A549 (cell line): ENCODE measurements around the gene RASGEF1C. TPM values are rescaled to one million over a fixed set of nuclear protein-coding genes. Genes with fewer than 3 reads are reported as not detected.

Experiments used
- ATAC-seq, 2 experiments: fragments of 200-7000 bp in 1 of 2; fragments of >200 bp in 1 of 2; cut with Nextera tagmentation in 1 of 2; cut with Tn5 transposase in 1 of 2; 3 replicates each; pipeline versions ENCODE4 v1.8.0 to v1.9.1; 2018 to 2020; ENCODE audit warnings: mild to moderate bottlenecking in 1 of 2, moderate library complexity in 1 of 2
- CTCF ChIA-PET: fragments of 300-600 bp; sonication (Branson Sonifier 250); formaldehyde crosslinking; extraction: SDS; loops from one replicate; lab custom pipeline; 2021; ENCODE audit warnings: antibody characterized with exemption, inconsistent platforms; lab: Yijun Ruan, JAX
- POLR2A ChIA-PET: fragments of 350-600 bp; formaldehyde crosslinking; extraction: SDS; loops from one replicate; lab custom pipeline; 2021; ENCODE audit warnings: antibody characterized with exemption, inconsistent platforms; lab: Yijun Ruan, JAX
- DNase-seq, 2 experiments: peaks; one replicate each; pipeline versions ENCODE4 v3.0.0 to v3.0.0-alpha.2; 2011 to 2016; ENCODE audit warnings: low read depth in 1 of 2, low spot score in 1 of 2
- FAIRE-seq: peaks from 2 replicates; lab custom pipeline; 2011; peaks lifted over from hg19 to GRCh38; lab: Jason Lieb, UNC
- H3K27ac ChIP-seq, 2 experiments: fragments of >200 bp; sonication (Bioruptor Twin); formaldehyde crosslinking; 3 replicates each; pipeline ENCODE4 v1.5.1; 2016 to 2017
- H3K4me1 ChIP-seq: fragments of >200 bp; sonication (Bioruptor Twin); formaldehyde crosslinking; 3 replicates; pipeline ENCODE4 v1.6.1; 2016
- H3K4me2 ChIP-seq: fragments of >200 bp; sonication (Bioruptor Twin); formaldehyde crosslinking; 3 replicates; pipeline ENCODE4 v1.6.1; 2016
- H3K4me3 ChIP-seq: fragments of >200 bp; sonication (Bioruptor Twin); formaldehyde crosslinking; 3 replicates; pipeline ENCODE4 v1.5.1; 2016
- H3K9me3 ChIP-seq: fragments of >200 bp; sonication (Bioruptor Twin); formaldehyde crosslinking; 3 replicates; pipeline ENCODE4 v1.6.1; 2016
- CBX8 ChIP-seq: fragments of 200-600 bp; sonication (generic); IDR thresholded peaks from 2 replicates; pipeline ENCODE4 v1.6.1; 2016
- CHD2 ChIP-seq: fragments of 150-350 bp; IDR thresholded peaks from 2 replicates; pipeline ENCODE4 v1.6.1; 2014; ENCODE audit warnings: low read length; ENCODE audit not compliant: partially characterized antibody
- CHD4 ChIP-seq: fragments of 200-600 bp; sonication (generic); IDR thresholded peaks from 2 replicates; pipeline ENCODE4 v1.6.1; 2016; ENCODE audit warnings: antibody characterized with exemption, mild to moderate bottlenecking, borderline replicate concordance
- EHF ChIP-seq: fragments of 250-450 bp; sonication (Bioruptor Pico); IDR thresholded peaks from 2 replicates; pipeline ENCODE4 v1.5.0; 2020; ENCODE audit warnings: mild to moderate bottlenecking
- EHMT2 ChIP-seq: fragments of 200-600 bp; sonication (generic); IDR thresholded peaks from 2 replicates; pipeline ENCODE4 v1.6.1; 2016; ENCODE audit warnings: antibody characterized with exemption, low read depth, mild to moderate bottlenecking, moderate library complexity
- EP300 ChIP-seq, 2 experiments: fragments of >200 bp; sonication (Bioruptor Twin); formaldehyde crosslinking; IDR thresholded peaks; 2 replicates in 1 of 2; 3 replicates in 1 of 2; pipeline ENCODE4 v1.6.1; 2016 to 2017
- FOSB ChIP-seq: fragments of 250-450 bp; sonication (Bioruptor Pico); IDR thresholded peaks from 2 replicates; pipeline ENCODE4 v1.5.0; 2020; ENCODE audit warnings: mild to moderate bottlenecking, moderate library complexity
- HDAC2 ChIP-seq: fragments of 200-600 bp; sonication (generic); IDR thresholded peaks from 2 replicates; pipeline ENCODE4 v1.6.1; 2016
- HEYL ChIP-seq: fragments of 250-450 bp; sonication (Bioruptor Pico); IDR thresholded peaks from 2 replicates; pipeline ENCODE4 v1.8.0; 2021; ENCODE audit warnings: mild to moderate bottlenecking, moderate library complexity
- MAZ ChIP-seq: fragments of 150-350 bp; IDR thresholded peaks from 2 replicates; pipeline ENCODE4 v1.6.1; 2014; ENCODE audit warnings: antibody characterized with exemption, low read depth, low read length, borderline replicate concordance
- NPAS2 ChIP-seq: fragments of 250-450 bp; sonication (Bioruptor Pico); IDR thresholded peaks from 2 replicates; pipeline ENCODE4 v1.8.0; 2022; ENCODE audit warnings: mild to moderate bottlenecking, moderate library complexity, borderline replicate concordance
- NR3C1 ChIP-seq: fragments of >200 bp; sonication (Bioruptor Twin); formaldehyde crosslinking; IDR thresholded peaks from 3 replicates; pipeline ENCODE4 v1.6.1; 2017
- PHF8 ChIP-seq: fragments of 200-600 bp; sonication (generic); IDR thresholded peaks from 2 replicates; pipeline ENCODE4 v1.6.1; 2016; ENCODE audit warnings: low read depth, mild to moderate bottlenecking, antibody characterized with exemption, moderate library complexity, borderline replicate concordance
- RAD21 ChIP-seq, 2 experiments: fragments of >200 bp in 1 of 2; sonication (Bioruptor Twin) in 1 of 2; formaldehyde crosslinking in 1 of 2; IDR thresholded peaks in 1 of 2; conservative IDR thresholded peaks in 1 of 2; 2 replicates in 1 of 2; 3 replicates in 1 of 2; pipeline ENCODE4 v1.6.1; 2012 to 2018; ENCODE audit warnings: inconsistent platforms in 1 of 2
- RCOR1 ChIP-seq: fragments of 150-350 bp; IDR thresholded peaks from 2 replicates; pipeline ENCODE4 v1.6.1; 2014; ENCODE audit warnings: antibody characterized with exemption, low read length, low read depth
- ZC3H11A ChIP-seq: fragments of 450-650 bp; IDR thresholded peaks from 2 replicates; pipeline ENCODE4 v1.6.1; 2014; ENCODE audit warnings: antibody characterized with exemption, mild to moderate bottlenecking
- ZNF302 ChIP-seq: fragments of 250-450 bp; sonication (Bioruptor Pico); IDR thresholded peaks from 2 replicates; pipeline ENCODE4 v1.9.0; 2021; ENCODE audit warnings: inconsistent platforms, mild to moderate bottlenecking, moderate library complexity
- ZSCAN20 ChIP-seq: fragments of 250-450 bp; sonication (Bioruptor Pico); IDR thresholded peaks from 2 replicates; pipeline ENCODE4 v1.8.0; 2022; ENCODE audit warnings: mild to moderate bottlenecking, moderate library complexity
- WGBS: methylation state at CpG from one replicate; pipeline ENCODE4 v1.1.6; 2017; ENCODE audit errors: missing lambda C conversion rate; 5-methylcytosine and 5-hydroxymethylcytosine counted together
- polyA plus RNA-seq, 4 experiments: library from polyadenylated mRNA; depleted of rRNA in 3 of 4; stranded (reverse); fragments of >200 nt; fragmentation: RNase III in 1 of 4; extraction: RNeasy Plus Mini Kit Qiagen cat#74134 plus additional on column Dnase treatment in 1 of 4; gene quantifications; 2 replicates in 3 of 4; 3 replicates in 1 of 4; pipeline ENCODE4 v1.2.3, GENCODE V29; 2011 to 2017
- TF ChIP-seq, protein P1 (sequence below): fragments of >200 bp; sonication (Bioruptor Twin); formaldehyde crosslinking; IDR thresholded peaks from 2 replicates; pipeline ENCODE4 v1.6.1; 2016
- TF ChIP-seq, protein P2 (sequence below): fragments of 150-350 bp; IDR thresholded peaks from 2 replicates; pipeline ENCODE4 v1.6.1; 2014; ENCODE audit warnings: low read depth, mild to moderate bottlenecking, low read length
- TF ChIP-seq, protein P3 (sequence below): IDR thresholded peaks from 2 replicates; pipeline ENCODE4 v1.6.1; 2012
- TF ChIP-seq, protein P4 (sequence below): fragments of 250-450 bp; sonication (Bioruptor Pico); IDR thresholded peaks from 2 replicates; pipeline ENCODE4 v1.5.0; 2020; ENCODE audit warnings: low read depth, mild to moderate bottlenecking, moderate library complexity

RASGEF1C gene
- polyA plus RNA-seq, 2 of the 4 experiments (the other 2 are of a cell fraction): 0.12 TPM; not detected in 1

DNA sequence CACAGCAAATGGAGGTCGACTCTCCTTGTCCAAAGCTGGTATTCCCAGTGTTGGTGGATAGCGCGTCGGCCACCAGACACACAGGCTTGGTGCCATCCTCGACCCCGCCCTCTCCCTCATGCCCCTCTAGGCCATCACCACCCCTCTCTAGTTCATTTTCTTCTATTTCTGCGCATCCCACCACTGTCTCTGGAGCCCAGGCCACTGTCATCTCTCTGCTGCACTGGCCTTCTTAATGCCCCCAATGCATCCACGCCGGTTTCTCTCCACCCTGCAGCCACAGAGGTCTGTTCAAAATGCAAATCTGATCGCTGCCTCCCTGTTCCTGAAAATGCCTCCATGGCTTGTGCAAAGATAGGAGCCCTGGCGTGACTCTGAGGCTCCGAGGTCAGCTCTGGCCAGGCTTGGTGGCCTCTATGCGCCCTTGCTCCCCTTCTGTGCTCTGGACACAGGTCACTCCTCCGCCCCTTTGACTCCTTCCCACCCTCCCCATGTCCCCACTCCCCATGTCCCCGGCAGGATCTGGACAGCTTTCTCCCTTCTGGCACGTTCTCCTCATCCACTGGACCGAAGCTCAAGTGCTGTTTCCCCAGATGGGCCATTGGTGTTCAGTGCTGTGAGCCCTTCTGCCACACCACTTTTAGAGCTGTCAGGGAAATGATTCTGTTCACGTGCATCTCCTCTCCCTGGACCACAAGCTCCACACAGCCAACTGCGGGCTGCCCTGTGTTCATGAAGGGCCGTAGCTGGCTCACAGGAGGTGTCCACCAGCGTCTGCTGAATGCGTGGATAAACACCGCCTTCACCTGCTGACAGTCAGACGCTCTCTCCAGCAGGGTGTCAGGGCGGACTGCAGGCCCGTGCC lies 77.9 kb downstream of the RASGEF1C start:
- ATAC-seq: no peak
- H3K4me3 ChIP-seq: no peak overlapping the region
- CTCF ChIA-PET: interaction anchor here (0.6 to 3.2 kb wide), 5 partner anchors 14 to 488 kb away, joined by 3 to 17 read pairs (median 5); partner anchors contain the start of gene RASGEF1C
- H3K4me1 ChIP-seq: peaks cover 8% of the 10 kb centered on the region; the same call in 1 of the 3 replicates
- H3K9me3 ChIP-seq: no peaks in the 10 kb centered on the region
- no peak for DNase-seq
- H3K27ac ChIP-seq: no peak overlapping the region
- POLR2A ChIA-PET: interaction anchor here (0.5 kb wide), 1 partner anchor 525 kb away, joined by 5 read pairs; no protein-coding TSS in a partner anchor
- H3K4me2 ChIP-seq: no peak overlapping the region
- TF ChIP-seq EP300 (IDR thresholded peaks at IDR 0.05) (no peak), CHD2 (no peak), ZSCAN20 (CRISPR knock-in tag) (no peak), NR3C1 (no peak), HEYL (CRISPR knock-in tag) (no peak), EHMT2 (no peak), ZNF302 (CRISPR knock-in tag) (no peak), RAD21 (conservative IDR thresholded peaks at IDR 0.05 in 1 of 2, IDR thresholded peaks at IDR 0.05 in 1 of 2) (no peak), CHD4 (no peak)
- TF ChIP-seq, protein P1, sequence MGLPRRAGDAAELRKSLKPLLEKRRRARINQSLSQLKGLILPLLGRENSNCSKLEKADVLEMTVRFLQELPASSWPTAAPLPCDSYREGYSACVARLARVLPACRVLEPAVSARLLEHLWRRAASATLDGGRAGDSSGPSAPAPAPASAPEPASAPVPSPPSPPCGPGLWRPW: no peak
- WGBS: 68% methylated on average over 25 of the region's 26 CpGs
- FAIRE-seq: no peak

DNA sequence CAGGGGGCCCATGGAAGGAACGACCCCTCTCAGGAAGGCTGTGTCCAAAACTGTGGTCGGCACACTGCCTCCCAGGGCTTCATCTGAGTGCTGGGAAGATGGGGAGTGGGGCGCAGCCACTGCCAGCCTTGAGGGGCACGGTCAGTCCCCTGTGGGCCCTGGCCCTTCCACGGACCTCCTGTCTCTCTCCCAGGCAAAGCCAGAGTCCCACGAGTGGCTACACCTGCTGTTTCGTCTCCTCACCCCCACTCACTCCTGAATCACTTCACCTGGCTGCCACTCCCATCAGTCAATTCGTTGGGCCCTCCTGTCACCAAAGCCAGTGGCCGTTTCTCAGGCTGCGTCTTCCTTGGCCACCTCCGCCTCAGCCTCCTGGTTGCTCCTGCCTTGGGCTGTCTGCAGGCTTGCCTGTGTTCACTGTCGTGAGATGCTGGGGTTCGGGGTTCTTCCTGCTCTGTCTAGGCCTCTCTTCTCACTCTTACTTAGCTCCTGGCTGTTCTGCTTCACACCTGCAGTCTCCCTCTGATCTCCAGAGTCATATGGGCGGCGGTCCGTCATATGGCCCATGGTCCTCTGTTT lies 78.6 kb downstream of the RASGEF1C start:
- CTCF ChIA-PET: interaction anchor here (1.0 to 2.6 kb wide), 2 partner anchors 14 to 198 kb away, joined by 3 to 6 read pairs; no protein-coding TSS in a partner anchor
- POLR2A ChIA-PET: no interaction called here
- TF ChIP-seq EP300 (IDR thresholded peaks at IDR 0.05): no peak
- no peak for TF ChIP-seq PHF8
- TF ChIP-seq CBX8: no peak
- no peak for TF ChIP-seq ZC3H11A
- TF ChIP-seq, protein P2, sequence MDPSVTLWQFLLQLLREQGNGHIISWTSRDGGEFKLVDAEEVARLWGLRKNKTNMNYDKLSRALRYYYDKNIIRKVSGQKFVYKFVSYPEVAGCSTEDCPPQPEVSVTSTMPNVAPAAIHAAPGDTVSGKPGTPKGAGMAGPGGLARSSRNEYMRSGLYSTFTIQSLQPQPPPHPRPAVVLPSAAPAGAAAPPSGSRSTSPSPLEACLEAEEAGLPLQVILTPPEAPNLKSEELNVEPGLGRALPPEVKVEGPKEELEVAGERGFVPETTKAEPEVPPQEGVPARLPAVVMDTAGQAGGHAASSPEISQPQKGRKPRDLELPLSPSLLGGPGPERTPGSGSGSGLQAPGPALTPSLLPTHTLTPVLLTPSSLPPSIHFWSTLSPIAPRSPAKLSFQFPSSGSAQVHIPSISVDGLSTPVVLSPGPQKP: no peak
- no peak for TF ChIP-seq MAZ
- TF ChIP-seq, protein P3, sequence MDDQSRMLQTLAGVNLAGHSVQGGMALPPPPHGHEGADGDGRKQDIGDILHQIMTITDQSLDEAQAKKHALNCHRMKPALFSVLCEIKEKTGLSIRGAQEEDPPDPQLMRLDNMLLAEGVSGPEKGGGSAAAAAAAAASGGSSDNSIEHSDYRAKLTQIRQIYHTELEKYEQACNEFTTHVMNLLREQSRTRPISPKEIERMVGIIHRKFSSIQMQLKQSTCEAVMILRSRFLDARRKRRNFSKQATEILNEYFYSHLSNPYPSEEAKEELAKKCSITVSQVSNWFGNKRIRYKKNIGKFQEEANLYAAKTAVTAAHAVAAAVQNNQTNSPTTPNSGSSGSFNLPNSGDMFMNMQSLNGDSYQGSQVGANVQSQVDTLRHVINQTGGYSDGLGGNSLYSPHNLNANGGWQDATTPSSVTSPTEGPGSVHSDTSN: no peak
- TF ChIP-seq FOSB: no peak
- TF ChIP-seq RCOR1: no peak
- no peak for TF ChIP-seq NR3C1
- no peak for TF ChIP-seq EHF (CRISPR knock-in tag)
- TF ChIP-seq EHMT2: no peak
- TF ChIP-seq NPAS2 (CRISPR knock-in tag): no peak
- TF ChIP-seq HDAC2: no peak
- TF ChIP-seq, protein P4, sequence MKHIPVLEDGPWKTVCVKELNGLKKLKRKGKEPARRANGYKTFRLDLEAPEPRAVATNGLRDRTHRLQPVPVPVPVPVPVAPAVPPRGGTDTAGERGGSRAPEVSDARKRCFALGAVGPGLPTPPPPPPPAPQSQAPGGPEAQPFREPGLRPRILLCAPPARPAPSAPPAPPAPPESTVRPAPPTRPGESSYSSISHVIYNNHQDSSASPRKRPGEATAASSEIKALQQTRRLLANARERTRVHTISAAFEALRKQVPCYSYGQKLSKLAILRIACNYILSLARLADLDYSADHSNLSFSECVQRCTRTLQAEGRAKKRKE: no peak
- Histone ChIP-seq H3K4me1 (peaks cover 9% of the 10 kb centered on the region; the same call in 1 of the 3 replicates), H3K4me2 (no peak overlapping the region), H3K27ac (no peak overlapping the region), H3K4me3 (no peak overlapping the region), H3K9me3 (no peaks in the 10 kb centered on the region)
- FAIRE-seq (no peak), ATAC-seq (no peak), DNase-seq (no peak)
- WGBS: 56% methylated on average over 15 of the region's 16 CpGs
